Activated CD8-positive, alpha-beta memory T cell treated with anti-CD3 and anti-CD28 coated beads, Interleukin-2, amount 50 U/mL, for 48 hours (primary cell): Measurements from ENCODE around the gene GIGYF1.
"Not testable (repeated sequence)": the region's sequence is repeated elsewhere in the genome, so short reads cannot be mapped to it uniquely, and the experiment has no call there.

Experiments used
- DNase-seq: peaks from one replicate; pipeline ENCODE4 v3.0.0-alpha.2; 2020

GIGYF1 gene

GRCh38 chr7:100671353-100672327, 22.4 kb downstream of the GIGYF1 start:
- DNase-seq: no peak

GRCh38 chr7:100670074-100670473, 24.0 kb downstream of the GIGYF1 start:
- DNase-seq: no peak

GRCh38 chr7:100669106-100669505, 24.9 kb downstream of the GIGYF1 start:
- not testable (repeated sequence) for DNase-seq

- DNase-seq: no peak
Measured at GRCh38 chr7:100668069-100668449, 26.0 kb downstream of the GIGYF1 start.

GRCh38 chr7:100667331-100668068, 26.6 kb downstream of the GIGYF1 start:
- no peak for DNase-seq

GRCh38 chr7:100665168-100665726, 28.8 kb downstream of the GIGYF1 start:
- DNase-seq: no peak

GRCh38 chr7:100662194-100662776, 31.8 kb downstream of the GIGYF1 start:
- not testable (repeated sequence) for DNase-seq

GRCh38 chr7:100655908-100656674, 38.0 kb downstream of the GIGYF1 start, which contains the start of gene ACTL6B:
Gene ACTL6B, minus strand, starts transcription at chr7:100656448. Its CDS starts 94 bp downstream, at chr7:100656354.
- peak; percentile 87 for DNase-seq

- no peak for DNase-seq
Measured at GRCh38 chr7:100654908-100655831, 38.9 kb downstream of the GIGYF1 start.

GRCh38 chr7:100649826-100650565, 44.1 kb downstream of the GIGYF1 start:
- DNase-seq: no peak

- DNase-seq: no peak
Measured at GRCh38 chr7:100642534-100642907, 51.5 kb downstream of the GIGYF1 start.

GRCh38 chr7:100641860-100642533, 52.1 kb downstream of the GIGYF1 start:
- DNase-seq: no peak

- no peak for DNase-seq
Measured at GRCh38 chr7:100641463-100641859, 52.6 kb downstream of the GIGYF1 start, which contains the start of gene TFR2. Gene TFR2, minus strand, starts transcription at chr7:100641552. Its CDS starts 43 bp downstream, at chr7:100641509.

GRCh38 chr7:100640517-100641440, 53.3 kb downstream of the GIGYF1 start:
- no peak for DNase-seq

- DNase-seq: no peak
Measured at GRCh38 chr7:100639995-100640516, 54.0 kb downstream of the GIGYF1 start.

GRCh38 chr7:100632951-100633717, 60.9 kb downstream of the GIGYF1 start:
- peak; percentile 83 for DNase-seq

GRCh38 chr7:100630066-100630465, 64.0 kb downstream of the GIGYF1 start:
- DNase-seq: no peak
